ENCODE results near the gene TMEM236. TPM values are rescaled to one million over a fixed set of nuclear protein-coding genes. Genes with fewer than 3 reads are reported as not detected.

Gene TMEM236, protein sequence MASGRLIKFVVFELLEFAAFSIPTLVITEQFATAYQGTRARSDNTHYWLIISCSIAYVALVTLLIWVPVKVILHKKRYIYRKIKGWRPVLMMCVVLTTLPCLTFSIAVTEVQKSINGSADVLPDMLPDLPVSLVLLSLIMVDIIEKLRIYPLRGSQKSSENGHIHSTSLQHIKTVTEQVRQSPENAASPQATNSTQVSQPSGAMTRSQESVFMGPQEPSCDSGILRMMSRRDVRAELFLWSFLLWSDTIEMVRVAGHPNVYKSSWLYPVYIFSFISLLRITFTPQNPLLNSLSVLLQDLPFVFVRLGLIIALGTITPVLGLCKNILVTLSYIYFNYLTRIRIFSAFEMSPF
- total RNA-seq = 0.64 TPM

GRCh38 chr10:17751781-17752445 is at the start of gene TMEM236:
TMEM236 (plus strand) TSS chr10:17752201; CDS start chr10:17752296, 95 bp downstream.

GRCh38 chr10:17808971-17809841 is 57.2 kb downstream of the TMEM236 start, which contains the start of gene MRC1:
MRC1 (plus strand) TSS chr10:17809348; CDS start chr10:17809466, 118 bp downstream.

Small RNAs within 50 kb of the gene (small RNA-seq; reads per million reads assigned to genes)
- 0.60 reads per million, percentile 69 among the genes with 10 or more reads in this experiment for gene MIR511 (ENCODE audit: low replicate concordance)

Other genes starting within 250 kb of the TMEM236 start
- 25.3 TPM for gene HACD1, start 134.8 kb upstream of the TMEM236 start, total RNA-seq
- gene STAM, start 108.0 kb upstream of the TMEM236 start, total RNA-seq = 30.5 TPM
- 16.8 TPM for gene MRC1, start 57.1 kb downstream of the TMEM236 start, total RNA-seq
- not detected for gene SLC39A12, start 199.7 kb downstream of the TMEM236 start, total RNA-seq